WTC11 (cell line): Measurements from ENCODE around the gene A1CF.

ENCODE experiments used
- ARID4B ChIP-seq: sonication (generic); formaldehyde crosslinking; IDR thresholded peaks from 2 replicates; pipeline ENCODE4 v1.8.0; 2023; ENCODE audit warnings: missing genetic modification reagents, mild to moderate bottlenecking, borderline replicate concordance
- CTCF ChIP-seq: fragments of 200-600 bp; IDR thresholded peaks from 2 replicates; pipeline ENCODE4 v1.8.0; 2022; ENCODE audit warnings: antibody characterized with exemption
- ELF4 ChIP-seq: sonication (generic); formaldehyde crosslinking; IDR thresholded peaks from 2 replicates; pipeline ENCODE4 v1.8.1; 2022; ENCODE audit warnings: low read depth, mild to moderate bottlenecking, moderate library complexity, missing genetic modification reagents
- MAX ChIP-seq: sonication (generic); formaldehyde crosslinking; IDR thresholded peaks from 2 replicates; pipeline ENCODE4 v1.8.0; 2022; ENCODE audit warnings: mild to moderate bottlenecking, missing genetic modification reagents
- RELA ChIP-seq: sonication (generic); formaldehyde crosslinking; IDR thresholded peaks from 2 replicates; pipeline ENCODE4 v1.8.1; 2022; ENCODE audit warnings: missing genetic modification reagents, mild to moderate bottlenecking, borderline replicate concordance
- SP1 ChIP-seq: sonication (generic); formaldehyde crosslinking; conservative IDR thresholded peaks from 2 replicates; pipeline ENCODE4 v1.8.1; 2022; ENCODE audit warnings: missing genetic modification reagents
- TEAD1 ChIP-seq: sonication (generic); formaldehyde crosslinking; IDR thresholded peaks from 2 replicates; pipeline ENCODE4 v1.8.0; 2022; ENCODE audit warnings: mild to moderate bottlenecking, missing genetic modification reagents
- USF1 ChIP-seq: sonication (generic); formaldehyde crosslinking; IDR thresholded peaks from 2 replicates; pipeline ENCODE4 v1.8.0; 2022; ENCODE audit warnings: mild to moderate bottlenecking, missing genetic modification reagents
- USF2 ChIP-seq: sonication (generic); formaldehyde crosslinking; IDR thresholded peaks from 2 replicates; pipeline ENCODE4 v1.8.1; 2023; ENCODE audit warnings: mild to moderate bottlenecking, missing genetic modification reagents, moderate library complexity
- ZBTB21 ChIP-seq: sonication (generic); formaldehyde crosslinking; IDR thresholded peaks from 2 replicates; pipeline ENCODE4 v1.8.1; 2023; ENCODE audit warnings: mild to moderate bottlenecking, missing genetic modification reagents, borderline replicate concordance
- ZNF263 ChIP-seq: sonication (generic); formaldehyde crosslinking; IDR thresholded peaks from 2 replicates; pipeline ENCODE4 v1.8.1; 2022; ENCODE audit warnings: low read depth, mild to moderate bottlenecking, moderate library complexity, missing genetic modification reagents

GRCh38 chr10:50857579-50857978 lies 27.8 kb downstream of the A1CF start:
- no peak for TF ChIP-seq USF2 (CRISPR knock-in tag)
- TF ChIP-seq CTCF = no peak
- no peak for TF ChIP-seq RELA (CRISPR knock-in tag)
- TF ChIP-seq ZNF263 (CRISPR knock-in tag) = no peak
- TF ChIP-seq SP1 (CRISPR knock-in tag) = no peak
- no peak for TF ChIP-seq TEAD1 (CRISPR knock-in tag)
- no peak for TF ChIP-seq USF1 (CRISPR knock-in tag)
- TF ChIP-seq MAX (CRISPR knock-in tag) = no peak
- TF ChIP-seq ZBTB21 (CRISPR knock-in tag) = no peak
- no peak for TF ChIP-seq ELF4 (CRISPR knock-in tag)
- no peak for TF ChIP-seq ARID4B
